22Rv1 (cell line): ENCODE measurements around the gene PITPNM3.

ENCODE experiments used
- H3K27ac ChIP-seq: fragments of 450-650 bp; 2 replicates; pipeline ENCODE4 v1.5.1; 2017
- CTCF ChIP-seq: fragments of 450-650 bp; IDR thresholded peaks from 2 replicates; pipeline ENCODE4 v1.5.1; 2017; ENCODE audit warnings: mild to moderate bottlenecking
- ZFX ChIP-seq: fragments of 450-650 bp; IDR thresholded peaks from 2 replicates; pipeline ENCODE4 v1.6.1; 2017; ENCODE audit warnings: antibody characterized with exemption, borderline replicate concordance

Gene PITPNM3

GRCh38 chr17:6531575-6531974, 24.8 kb downstream of the PITPNM3 start:
- TF ChIP-seq CTCF (no peak), ZFX (no peak)
- H3K27ac ChIP-seq, result no peak overlapping the region

GRCh38 chr17:6530324-6530920, 25.9 kb downstream of the PITPNM3 start:
- TF ChIP-seq CTCF (no peak), ZFX (no peak)
- no peak overlapping the region for H3K27ac ChIP-seq

- H3K27ac ChIP-seq, result no peak overlapping the region
- TF ChIP-seq ZFX (no peak), CTCF (no peak)
Measured at GRCh38 chr17:6528557-6528956, 27.8 kb downstream of the PITPNM3 start.

GRCh38 chr17:6526362-6527152, 29.8 kb downstream of the PITPNM3 start:
- no peak for TF ChIP-seq ZFX
- TF ChIP-seq CTCF, result no peak
- H3K27ac ChIP-seq, result no peak overlapping the region

- no peak overlapping the region for H3K27ac ChIP-seq
- TF ChIP-seq ZFX (no peak), CTCF (no peak)
Measured at GRCh38 chr17:6525731-6526130, 30.6 kb downstream of the PITPNM3 start.

- TF ChIP-seq CTCF (no peak), ZFX (no peak)
- no peak overlapping the region for H3K27ac ChIP-seq
Measured at GRCh38 chr17:6525141-6525540, 31.2 kb downstream of the PITPNM3 start.

- H3K27ac ChIP-seq, result no peak overlapping the region
- TF ChIP-seq CTCF (no peak), ZFX (no peak)
Measured at GRCh38 chr17:6524520-6524919, 31.8 kb downstream of the PITPNM3 start.
